GM12872 (cell line): ENCODE measurements around the gene TRIM66.

Source experiments
- CTCF ChIP-seq: IDR thresholded peaks from 3 replicates; pipeline ENCODE4 v1.5.1; 2011; ENCODE audit warnings: low read depth, mild to moderate bottlenecking, low read length, moderate library complexity; ENCODE audit not compliant: insufficient read depth

The TRIM66 gene

GRCh38 chr11:8682303-8683114, at the start of gene TRIM66, which contains the start of gene RPL27A:
Gene TRIM66 (minus strand): TSS chr11:8682665. CDS start chr11:8672274, 10,391 bp downstream.
Gene RPL27A (plus strand): TSS chr11:8682792. CDS start chr11:8682814, 22 bp downstream.
- no peak for TF ChIP-seq CTCF

- TF ChIP-seq CTCF, result no peak
These were observed 49.3 kb upstream of the TRIM66 start for GRCh38 chr11:8731647-8732323.

GRCh38 chr11:8730697-8731020, 48.2 kb upstream of the TRIM66 start:
- TF ChIP-seq CTCF, result no peak

GRCh38 chr11:8729837-8730696, 47.6 kb upstream of the TRIM66 start:
- TF ChIP-seq CTCF, result no peak

- no peak for TF ChIP-seq CTCF
These were observed 46.6 kb upstream of the TRIM66 start for GRCh38 chr11:8729067-8729466.

GRCh38 chr11:8728563-8728962, 46.1 kb upstream of the TRIM66 start:
- no peak for TF ChIP-seq CTCF

GRCh38 chr11:8726395-8726794, 43.9 kb upstream of the TRIM66 start:
- no peak for TF ChIP-seq CTCF
